Panc1 (cell line): ENCODE data around the gene KIRREL3.

Experiments used
- CTCF ChIP-seq: fragments of 450-650 bp; IDR thresholded peaks from 2 replicates; pipeline ENCODE4 v1.5.1; 2017; ENCODE audit warnings: mild to moderate bottlenecking
- REST ChIP-seq, 2 experiments: IDR thresholded peaks; 2 replicates each; pipeline ENCODE4 v1.6.1; 2011 to 2012; ENCODE audit warnings: low read depth in 2 of 2, control low read depth in 1 of 2, low read length in 1 of 2, mild to moderate bottlenecking in 1 of 2, moderate library complexity in 1 of 2; ENCODE audit not compliant: insufficient read depth in 1 of 2
- SIN3A ChIP-seq: IDR thresholded peaks from 2 replicates; pipeline ENCODE4 v1.6.1; 2012; ENCODE audit warnings: low read depth, mild to moderate bottlenecking, low read length, moderate library complexity, borderline replicate concordance; ENCODE audit not compliant: insufficient read depth
- TCF7L2 ChIP-seq: IDR thresholded peaks from 2 replicates; pipeline ENCODE4 v1.6.1; 2011; ENCODE audit warnings: mild to moderate bottlenecking, low read depth, low read length, inconsistent platforms

DNA sequence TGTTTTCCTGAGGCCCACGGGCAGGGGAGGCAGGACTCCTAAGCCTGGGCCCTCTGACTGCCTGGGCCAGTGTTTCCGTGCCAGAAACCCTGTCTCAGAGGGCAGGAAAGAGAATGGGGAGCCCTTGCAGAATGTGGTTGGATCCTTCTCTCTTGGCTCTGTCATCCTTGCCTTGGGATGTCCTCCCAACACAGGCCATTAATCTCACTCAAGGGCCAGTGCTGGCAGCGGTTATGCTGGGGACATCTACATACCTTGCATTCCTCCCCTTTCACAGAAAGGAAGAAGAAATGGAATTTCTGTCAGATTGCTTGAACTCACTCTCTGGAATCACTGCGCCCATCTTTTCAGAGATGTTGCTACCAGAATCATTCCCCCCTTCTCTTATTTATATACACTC lies 296.9 kb downstream of the KIRREL3 start:
- TF ChIP-seq CTCF (no peak), REST (IDR thresholded peaks at IDR 0.05; ENCODE audit: insufficient read depth in 1 of 2, low read depth in 2 of 2, low read length in 1 of 2) (no peak), SIN3A (no peak), TCF7L2 (no peak)
